ENCODE results near the gene PIK3C2G. TPM values are rescaled to one million over a fixed set of nuclear protein-coding genes. Genes with fewer than 3 reads are reported as not detected.

Gene PIK3C2G
- total RNA-seq, 1 donor: not detected

DNA sequence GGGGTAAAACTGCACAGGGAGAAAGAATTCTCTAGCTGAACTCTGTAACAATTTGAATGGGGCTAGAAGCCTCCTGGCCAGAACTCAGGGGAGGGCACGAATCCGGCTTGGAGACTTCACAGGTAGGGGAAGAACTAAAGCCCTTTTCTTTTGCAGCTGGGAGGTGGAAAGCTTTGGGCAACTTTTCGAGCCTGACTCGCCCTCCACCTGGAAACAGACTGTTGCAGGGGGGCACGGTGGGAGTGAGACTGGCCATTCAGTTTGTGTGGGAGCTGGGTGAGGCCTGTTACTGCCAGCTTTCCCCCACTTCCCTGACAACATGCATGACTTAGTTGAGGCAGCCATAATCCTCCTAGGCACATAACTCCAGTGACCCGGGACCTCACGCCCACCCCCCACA, 340.6 kb downstream of the PIK3C2G start:
- Histone ChIP-seq H3K27ac (ENCODE audit: low read depth, low read length) (no peak overlapping the region), H3K4me1 (ENCODE audit: insufficient read depth, low read length) (no peaks in the 10 kb centered on the region), H3K79me2 (ENCODE audit: insufficient read depth, low read length) (no peaks in the 10 kb centered on the region), H4K20me1 (ENCODE audit: insufficient read depth, low read length) (no peaks in the 10 kb centered on the region), H3K27me3 (ENCODE audit: insufficient read depth, low read length) (no peaks in the 10 kb centered on the region), H3K9me3 (ENCODE audit: low read depth, low read length) (no peaks in the 10 kb centered on the region), H3K4me2 (ENCODE audit: insufficient read depth, low read length) (no peak overlapping the region), H2AFZ (ENCODE audit: low read length) (no peak overlapping the region), H3K36me3 (ENCODE audit: insufficient read depth, low read length) (no peaks in the 10 kb centered on the region), H3K4me3 (ENCODE audit: insufficient read depth, low read length) (no peak overlapping the region)
- DNase-seq (ENCODE audit: insufficient read length, low spot score, missing footprints): no peak
- no peak for TF ChIP-seq CTCF (IDR thresholded peaks at IDR 0.05; ENCODE audit: extremely low read depth, low read depth, low read length)

DNA sequence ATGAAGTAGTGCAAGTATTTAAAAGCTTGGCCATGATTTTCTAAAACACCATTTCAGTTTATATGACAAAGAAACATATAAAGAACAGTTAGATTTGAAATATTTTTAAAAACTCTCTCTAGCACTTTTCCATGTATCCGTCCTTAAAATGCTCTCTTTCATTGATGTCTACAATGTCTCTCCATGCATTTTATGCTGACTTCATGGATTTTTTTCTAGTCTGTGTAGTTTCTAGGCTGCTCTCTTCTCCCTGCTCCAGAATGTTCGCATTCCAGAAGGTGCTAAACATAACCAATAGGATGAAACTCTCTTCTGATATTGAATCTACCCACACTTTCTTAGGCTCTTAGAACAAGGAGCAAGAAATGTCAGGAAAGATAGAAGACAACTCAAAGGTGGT, 351.7 kb downstream of the PIK3C2G start:
- Histone ChIP-seq H3K9me3 (ENCODE audit: low read depth, low read length) (no peaks in the 10 kb centered on the region), H3K27ac (ENCODE audit: low read depth, low read length) (no peak overlapping the region), H3K4me2 (ENCODE audit: insufficient read depth, low read length) (no peak overlapping the region), H3K36me3 (ENCODE audit: insufficient read depth, low read length) (no peaks in the 10 kb centered on the region), H3K27me3 (ENCODE audit: insufficient read depth, low read length) (no peaks in the 10 kb centered on the region), H3K4me1 (ENCODE audit: insufficient read depth, low read length) (no peaks in the 10 kb centered on the region), H3K4me3 (ENCODE audit: insufficient read depth, low read length) (no peak overlapping the region), H2AFZ (ENCODE audit: low read length) (no peak overlapping the region), H4K20me1 (ENCODE audit: insufficient read depth, low read length) (no peaks in the 10 kb centered on the region), H3K79me2 (ENCODE audit: insufficient read depth, low read length) (no peaks in the 10 kb centered on the region)
- TF ChIP-seq CTCF (IDR thresholded peaks at IDR 0.05; ENCODE audit: extremely low read depth, low read depth, low read length): no peak
- DNase-seq (ENCODE audit: insufficient read length, low spot score, missing footprints): no peak

GRCh38 chr12:18620986-18621385, 359.7 kb downstream of the PIK3C2G start:
- H3K79me2 ChIP-seq (ENCODE audit: insufficient read depth, low read length): no peaks in the 10 kb centered on the region
- no peak for DNase-seq (ENCODE audit: insufficient read length, low spot score, missing footprints)
- no peaks in the 10 kb centered on the region for H4K20me1 ChIP-seq (ENCODE audit: insufficient read depth, low read length)
- H3K4me2 ChIP-seq (ENCODE audit: insufficient read depth, low read length): no peak overlapping the region
- TF ChIP-seq CTCF (IDR thresholded peaks at IDR 0.05; ENCODE audit: extremely low read depth, low read depth, low read length): no peak
- H2AFZ ChIP-seq (ENCODE audit: low read length): no peak overlapping the region
- no peaks in the 10 kb centered on the region for H3K4me1 ChIP-seq (ENCODE audit: insufficient read depth, low read length)
- H3K9me3 ChIP-seq (ENCODE audit: low read depth, low read length): no peaks in the 10 kb centered on the region
- no peaks in the 10 kb centered on the region for H3K36me3 ChIP-seq (ENCODE audit: insufficient read depth, low read length)
- no peak overlapping the region for H3K4me3 ChIP-seq (ENCODE audit: insufficient read depth, low read length)
- no peak overlapping the region for H3K27ac ChIP-seq (ENCODE audit: low read depth, low read length)
- H3K27me3 ChIP-seq (ENCODE audit: insufficient read depth, low read length): no peaks in the 10 kb centered on the region

DNA sequence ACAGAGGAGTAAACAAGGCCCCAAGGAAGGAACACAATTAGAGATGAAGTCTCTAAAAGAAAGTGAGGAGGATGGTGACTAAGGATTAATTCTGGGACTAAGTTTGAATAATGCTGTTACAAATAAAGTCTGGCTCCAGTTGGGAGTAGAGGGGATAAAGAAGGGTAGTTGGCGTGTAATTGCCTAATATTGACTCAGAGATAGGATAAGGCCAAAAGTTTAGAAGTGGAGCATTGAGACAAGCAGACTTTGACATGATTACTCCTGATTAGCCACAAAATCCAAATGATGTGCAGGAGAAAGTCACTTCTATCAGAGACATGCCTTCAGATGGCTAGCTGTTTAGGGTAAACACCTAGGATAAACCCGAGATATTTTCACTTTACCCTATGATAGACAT, 368.1 kb downstream of the PIK3C2G start:
- no peaks in the 10 kb centered on the region for H3K79me2 ChIP-seq (ENCODE audit: insufficient read depth, low read length)
- no peak for DNase-seq (ENCODE audit: insufficient read length, low spot score, missing footprints)

More for the DNA sequence above, 368.1 kb downstream of the PIK3C2G start:
- Histone ChIP-seq H2AFZ (ENCODE audit: low read length) (no peak overlapping the region), H3K4me3 (ENCODE audit: insufficient read depth, low read length) (no peak overlapping the region), H3K9me3 (ENCODE audit: low read depth, low read length) (peaks cover 2% of the 10 kb centered on the region), H3K4me2 (ENCODE audit: insufficient read depth, low read length) (no peak overlapping the region), H3K27ac (ENCODE audit: low read depth, low read length) (no peak overlapping the region), H4K20me1 (ENCODE audit: insufficient read depth, low read length) (no peaks in the 10 kb centered on the region), H3K27me3 (ENCODE audit: insufficient read depth, low read length) (no peaks in the 10 kb centered on the region), H3K36me3 (ENCODE audit: insufficient read depth, low read length) (no peaks in the 10 kb centered on the region), H3K4me1 (ENCODE audit: insufficient read depth, low read length) (no peaks in the 10 kb centered on the region)
- TF ChIP-seq CTCF (IDR thresholded peaks at IDR 0.05; ENCODE audit: extremely low read depth, low read depth, low read length): no peak
